Pancreas (tissue), 10 donors: ENCODE results near the gene RFX8. TPM values are rescaled to one million over a fixed set of nuclear protein-coding genes. Genes with fewer than 3 reads are reported as not detected.

Experiments used
- ATAC-seq, 4 donors: fragments of 200-7000 bp; cut with Tn5 transposase; one replicate each; pipeline versions ENCODE4 v1.8.0 to v1.9.1; 2020; ENCODE audit warnings: mild to moderate bottlenecking in 4 of 4, moderate library complexity in 4 of 4
- DNase-seq, 6 donors: peaks; one replicate each; pipeline ENCODE4 v3.0.0-alpha.2; 2020
- FAIRE-seq: peaks from 2 replicates; lab custom pipeline; 2012; peaks lifted over from hg19 to GRCh38; lab: Jason Lieb, UNC
- H3K27ac ChIP-seq, 4 donors: fragments of 200-600 bp; sonication (generic); 1 replicate in 3 of 4; 2 replicates in 1 of 4; pipeline versions ENCODE4 v1.5.0 to v1.8.0; 2020
- H3K27me3 ChIP-seq, 4 donors: fragments of 200-600 bp; one replicate each; pipeline ENCODE4 v1.8.0; 2021
- H3K36me3 ChIP-seq, 3 donors: fragments of 200-600 bp; sonication (generic) in 1 of 3; one replicate each; pipeline versions ENCODE4 v1.5.0 to v1.8.0; 2020 to 2021
- H3K4me1 ChIP-seq, 3 donors: fragments of 200-600 bp; one replicate each; pipeline ENCODE4 v1.8.0; 2021
- H3K4me3 ChIP-seq, 4 donors: fragments of 200-600 bp; sonication (generic) in 2 of 4; one replicate each; pipeline versions ENCODE4 v1.5.0 to v1.8.0; 2020 to 2021
- H3K9me3 ChIP-seq, 4 donors: fragments of 200-600 bp; one replicate each; pipeline ENCODE4 v1.8.0; 2021
- CTCF ChIP-seq, 4 donors: fragments of 200-600 bp; sonication (generic) in 3 of 4; IDR thresholded peaks; one replicate each; pipeline versions ENCODE4 v1.5.0 to v1.8.0; 2021; ENCODE audit warnings: antibody characterized with exemption in 4 of 4
- WGBS, 2 donors: extraction: QIAGEN DNeasy Blood & Tissue Kit; methylation state at CpG; one replicate each; pipeline ENCODE4 v1.1.7; 2013; 5-methylcytosine and 5-hydroxymethylcytosine counted together
- intact Hi-C, 3 donors: fragments of 100-400 bp; cut with DNase I; formaldehyde crosslinking; loops; one replicate each; pipeline versions ENCODE4 v1.11.1 to v1.14.2; 2022
- polyA plus RNA-seq, 2 donors: library from polyadenylated mRNA; stranded (reverse); fragments of 200-250 nt; gene quantifications; one replicate each; pipeline ENCODE4 v1.2.3, GENCODE V29; 2013
- total RNA-seq, 6 donors: library from RNA; stranded (reverse); fragmentation: NEBNext Ultra II Directional in 4 of 6; extraction: Animal tissue kit (Norgen Biotek cat#: 25700) in 4 of 6; gene quantifications; one replicate each; pipeline versions ENCODE4 v1.2.1 to v1.2.4, GENCODE V29; 2021 to 2023
- donor health status: healthy with polysubstance abuse.
- donor health status: DM: no; HTN: no; CAD: no; lungs with moderate emphysema.
- donor health status: DM: no; HTN: no; CAD: no.
- donor health status: control.
- donor health status: control.
- donor health status: Bipolar disorder and iron deficiency.
- donor health status: DM: yes; HTN: yes; CAD: no.
- donor health status: DM: no; HTN: no; CAD: no.
- donor health status: DM: no; HTN: no; CAD: no.
- donor health status: DM: yes; HTN: yes; CAD: no.

The RFX8 gene
- total and polyA plus RNA-seq, 8 donors: 0.15 to 0.52 (median 0.34) TPM; not detected in 4

- intact Hi-C loops: no loop called here
- TF ChIP-seq CTCF (IDR thresholded peaks at IDR 0.05): no peak
- WGBS, 2 donors: 73 to 80% methylated on average over 11 of the region's 11 CpGs
- no peak overlapping the region for H3K4me3 ChIP-seq
- H3K27ac ChIP-seq: no peak overlapping the region
- no peak for ATAC-seq
- no peaks in the 10 kb centered on the region for H3K27me3 ChIP-seq
- H3K9me3 ChIP-seq: no peaks in the 10 kb centered on the region
- no peaks in the 10 kb centered on the region for H3K36me3 ChIP-seq
- no peaks in the 10 kb centered on the region for H3K4me1 ChIP-seq
- DNase-seq: no peak
- FAIRE-seq: no peak
Observed at GRCh38 chr2:101399021-101399799, 75.7 kb downstream of the RFX8 start.

GRCh38 chr2:101398116-101398821 lies 76.6 kb downstream of the RFX8 start:
- no peaks in the 10 kb centered on the region for H3K27me3 ChIP-seq
- H3K9me3 ChIP-seq: no peaks in the 10 kb centered on the region
- no peaks in the 10 kb centered on the region for H3K4me1 ChIP-seq
- DNase-seq (no peak), ATAC-seq (no peak), FAIRE-seq (no peak)
- no peak for TF ChIP-seq CTCF (IDR thresholded peaks at IDR 0.05)
- no peak overlapping the region for H3K4me3 ChIP-seq
- intact Hi-C loops: no loop called here
- WGBS, 2 donors: 55 to 62% methylated on average over 10 of the region's 10 CpGs
- no peak overlapping the region for H3K27ac ChIP-seq
- no peaks in the 10 kb centered on the region for H3K36me3 ChIP-seq

- no peak for FAIRE-seq
Observed at GRCh38 chr2:101396316-101396717, 78.6 kb downstream of the RFX8 start.

GRCh38 chr2:101395545-101396315 lies 79.2 kb downstream of the RFX8 start:
- Histone ChIP-seq H3K9me3 (no peaks in the 10 kb centered on the region), H3K27me3 (no peaks in the 10 kb centered on the region), H3K4me3 (no peak overlapping the region), H3K4me1 (no peaks in the 10 kb centered on the region), H3K27ac (no peak overlapping the region), H3K36me3 (no peaks in the 10 kb centered on the region)
- 82 to 91% methylated on average over 6 of the region's 6 CpGs for WGBS, 2 donors
- ATAC-seq (no peak), FAIRE-seq (no peak), DNase-seq (no peak)
- intact Hi-C loops: no loop called here
- no peak for TF ChIP-seq CTCF (IDR thresholded peaks at IDR 0.05)

More at GRCh38 chr2:101396316-101396717, 78.6 kb downstream of the RFX8 start:
- Histone ChIP-seq H3K27me3 (no peaks in the 10 kb centered on the region), H3K4me1 (no peaks in the 10 kb centered on the region), H3K27ac (no peak overlapping the region), H3K9me3 (no peaks in the 10 kb centered on the region), H3K36me3 (no peaks in the 10 kb centered on the region), H3K4me3 (no peak overlapping the region)
- no peak for TF ChIP-seq CTCF (IDR thresholded peaks at IDR 0.05)
- intact Hi-C loops: no loop called here
- WGBS, 2 donors: 76 to 92% methylated on average over 2 of the region's 2 CpGs
- no peak for DNase-seq
- no peak for ATAC-seq
